B cell (primary cell): Measurements from ENCODE around the gene PRAME.

Source experiments
- CTCF ChIP-seq: fragments of 200-600 bp; IDR thresholded peaks from one replicate; pipeline ENCODE4 v1.8.0; 2022; ENCODE audit warnings: antibody characterized with exemption, mild to moderate bottlenecking
- EZH2 ChIP-seq: IDR thresholded peaks from 2 replicates; pipeline ENCODE4 v1.6.1; 2012; ENCODE audit warnings: borderline replicate concordance, low read depth, mild to moderate bottlenecking, moderate library complexity, low read length; ENCODE audit not compliant: insufficient read depth, poor library complexity, severe bottlenecking

- no peak for TF ChIP-seq CTCF
- no peak for TF ChIP-seq EZH2
These were observed 11.8 kb downstream of the PRAME start for GRCh38 chr22:22547226-22547625.
